HepG2 (cell line): ENCODE data around the gene RSKR. TPM values are rescaled to one million over a fixed set of nuclear protein-coding genes. Genes with fewer than 3 reads are reported as not detected.

Experiments
- BRCA1 ChIP-seq: sonication (generic); formaldehyde crosslinking; IDR thresholded peaks from 2 replicates; pipeline ENCODE4 v1.4.0; 2020; ENCODE audit warnings: missing genetic modification reagents
- CBX1 ChIP-seq: IDR thresholded peaks from one replicate; pipeline ENCODE4 v1.6.1; 2016; ENCODE audit warnings: antibody characterized with exemption, low read depth
- GLI4 ChIP-seq: sonication (generic); formaldehyde crosslinking; IDR thresholded peaks from 2 replicates; pipeline ENCODE4 v1.5.1; 2020; ENCODE audit warnings: missing genetic modification reagents, mild to moderate bottlenecking, moderate library complexity, borderline replicate concordance
- GRHL1 ChIP-seq: sonication (generic); formaldehyde crosslinking; conservative IDR thresholded peaks from 2 replicates; pipeline ENCODE4 v1.8.0; 2022; ENCODE audit warnings: missing genetic modification reagents
- HMGXB3 ChIP-seq: sonication (generic); formaldehyde crosslinking; IDR thresholded peaks from 2 replicates; pipeline ENCODE4 v1.4.0; 2020; ENCODE audit warnings: missing genetic modification reagents, borderline replicate concordance
- KAT7 ChIP-seq: IDR thresholded peaks from 2 replicates; pipeline ENCODE4 v1.6.1; 2018; ENCODE audit warnings: borderline replicate concordance, missing compliant biosample characterization
- KDM1A ChIP-seq: IDR thresholded peaks from 2 replicates; pipeline ENCODE4 v1.6.1; 2016; ENCODE audit warnings: missing compliant biosample characterization
- NFYC ChIP-seq: IDR thresholded peaks from 2 replicates; pipeline ENCODE4 v1.6.1; 2016; ENCODE audit warnings: missing genetic modification reagents, missing compliant biosample characterization
- RBFOX2 ChIP-seq: fragments of 200-400 bp; formaldehyde crosslinking; IDR thresholded peaks from 2 replicates; pipeline ENCODE4 v1.6.1; 2017; ENCODE audit warnings: low read depth, mild to moderate bottlenecking, low read length
- REL ChIP-seq: sonication (generic); formaldehyde crosslinking; conservative IDR thresholded peaks from 2 replicates; pipeline ENCODE4 v1.8.0; 2022; ENCODE audit warnings: mild to moderate bottlenecking, missing genetic modification reagents, moderate library complexity
- SETDB1 ChIP-seq: sonication (generic); formaldehyde crosslinking; IDR thresholded peaks from 2 replicates; pipeline ENCODE4 v1.5.1; 2020; ENCODE audit warnings: missing genetic modification reagents, mild to moderate bottlenecking, borderline replicate concordance
- SRY ChIP-seq: sonication (generic); formaldehyde crosslinking; IDR thresholded peaks from 2 replicates; pipeline ENCODE4 v1.8.0; 2022; ENCODE audit warnings: mild to moderate bottlenecking, missing genetic modification reagents
- TEAD2 ChIP-seq: sonication (generic); formaldehyde crosslinking; IDR thresholded peaks from 2 replicates; pipeline ENCODE4 v1.9.0; 2021; ENCODE audit warnings: missing genetic modification reagents
- XBP1 ChIP-seq: sonication (generic); formaldehyde crosslinking; IDR thresholded peaks from 2 replicates; pipeline ENCODE4 v1.5.0; 2020; ENCODE audit warnings: missing genetic modification reagents
- ZFP90 ChIP-seq: sonication (generic); formaldehyde crosslinking; IDR thresholded peaks from 2 replicates; pipeline ENCODE4 v1.8.0; 2022; ENCODE audit warnings: missing genetic modification reagents, mild to moderate bottlenecking, inconsistent platforms, borderline replicate concordance
- ZNF17 ChIP-seq: sonication (generic); formaldehyde crosslinking; IDR thresholded peaks from 2 replicates; pipeline ENCODE4 v1.5.0; 2020; ENCODE audit warnings: mild to moderate bottlenecking, missing genetic modification reagents
- ZNF30 ChIP-seq: sonication (generic); formaldehyde crosslinking; IDR thresholded peaks from 2 replicates; pipeline ENCODE4 v1.5.0; 2020; ENCODE audit warnings: mild to moderate bottlenecking, missing genetic modification reagents
- ZNF501 ChIP-seq: sonication (generic); formaldehyde crosslinking; IDR thresholded peaks from 2 replicates; pipeline ENCODE4 v1.5.1; 2020; ENCODE audit warnings: mild to moderate bottlenecking, moderate library complexity, missing genetic modification reagents
- ZNF530 ChIP-seq: sonication (generic); formaldehyde crosslinking; IDR thresholded peaks from 2 replicates; pipeline ENCODE4 v1.5.0; 2020; ENCODE audit warnings: low read depth, mild to moderate bottlenecking, missing genetic modification reagents
- ZNF549 ChIP-seq: sonication (generic); formaldehyde crosslinking; IDR thresholded peaks from 2 replicates; pipeline ENCODE4 v1.5.0; 2020; ENCODE audit warnings: missing genetic modification reagents
- ZXDC ChIP-seq: sonication (generic); formaldehyde crosslinking; IDR thresholded peaks from 2 replicates; pipeline ENCODE4 v1.5.0; 2020; ENCODE audit warnings: mild to moderate bottlenecking, missing genetic modification reagents
- polyA plus RNA-seq, 8 experiments: library from polyadenylated mRNA; depleted of rRNA in 3 of 8; stranded (reverse) in 7 of 8; unstranded in 1 of 8; fragments of >200 nt; fragmentation: Illumina TruSeq in 4 of 8; extraction: Trizol in 4 of 8; gene quantifications; 2 replicates each; pipeline versions ENCODE4 v1.2.1 to v1.2.3, GENCODE V29; 2011 to 2016; ENCODE audit warnings: low read depth in 4 of 8, missing spikeins in 1 of 8, mixed read lengths in 1 of 8; ENCODE audit not compliant: insufficient read depth in 1 of 8
- total RNA-seq, 5 experiments: library from RNA; depleted of rRNA; stranded (reverse); fragments of >200 nt; fragmentation: Illumina TruSeq; extraction: Trizol; gene quantifications; 2 replicates each; pipeline ENCODE4 v1.2.3, GENCODE V29; 2016; ENCODE audit warnings: low read depth in 1 of 5

RSKR gene
- total and polyA plus RNA-seq, 2 of the 13 experiments (the other 11 are each of a cell fraction or from before 2014, with no cell fraction given): 5.0 to 10.4 TPM

- TF ChIP-seq NFYC: peak; percentile 65
- TF ChIP-seq RBFOX2: peak; percentile 78
- TF ChIP-seq ZNF30 (CRISPR knock-in tag): no peak
- no peak for TF ChIP-seq SETDB1 (CRISPR knock-in tag)
- TF ChIP-seq BRCA1 (CRISPR knock-in tag): no peak
- no peak; the same call in 1 of the 2 replicates for TF ChIP-seq TEAD2 (CRISPR knock-in tag)
- TF ChIP-seq ZNF530: no peak
- TF ChIP-seq ZNF501 (CRISPR knock-in tag): peak; percentile 15; the same call in 1 of the 2 replicates
- no peak for TF ChIP-seq REL
- TF ChIP-seq HMGXB3 (CRISPR knock-in tag): peak; percentile 83; the same call in 1 of the 2 replicates
- TF ChIP-seq ZFP90 (CRISPR knock-in tag): no peak
- TF ChIP-seq KAT7 (CRISPR knock-in tag): no peak
- peak; percentile 75 for TF ChIP-seq CBX1
- 0 out of 2 replicates have a peak, but pooled peaks have one; percentile 41 for TF ChIP-seq XBP1 (CRISPR knock-in tag)
- TF ChIP-seq SRY: no peak
- TF ChIP-seq ZXDC (CRISPR knock-in tag): no peak
- TF ChIP-seq ZNF549: no peak
- TF ChIP-seq ZNF17 (CRISPR knock-in tag): no peak
- no peak; the same call in 1 of the 2 replicates for TF ChIP-seq KDM1A (CRISPR knock-in tag)
- TF ChIP-seq GRHL1 (CRISPR knock-in tag): no peak
- TF ChIP-seq GLI4 (CRISPR knock-in tag): no peak
Observed at GRCh38 chr17:28576758-28577465, 37.1 kb downstream of the RSKR start, which contains the start of gene ALDOC (continued).
